Medulla oblongata (tissue), 1 donor: ENCODE results near the gene DSCAML1.

Source experiments
- DNase-seq: peaks from one replicate; pipeline ENCODE4 v3.0.0-alpha.2; 2015; ENCODE audit errors: extremely low spot score

The DSCAML1 gene

GRCh38 chr11:117497206-117497951 lies 299.6 kb downstream of the DSCAML1 start:
- peak; percentile 83 for DNase-seq

- no peak for DNase-seq
These were observed 301.7 kb downstream of the DSCAML1 start for GRCh38 chr11:117495357-117495756.

- no peak for DNase-seq
These were observed 304.3 kb downstream of the DSCAML1 start for GRCh38 chr11:117492578-117493251.

GRCh38 chr11:117490911-117491310 lies 306.1 kb downstream of the DSCAML1 start:
- no peak for DNase-seq

- DNase-seq, result no peak
These were observed 306.9 kb downstream of the DSCAML1 start for GRCh38 chr11:117489999-117490679.

- DNase-seq, result no peak
These were observed 307.7 kb downstream of the DSCAML1 start for GRCh38 chr11:117488996-117489952.

GRCh38 chr11:117486059-117486458 lies 311.0 kb downstream of the DSCAML1 start:
- no peak for DNase-seq

- no peak for DNase-seq
These were observed 312.9 kb downstream of the DSCAML1 start for GRCh38 chr11:117484156-117484555.

GRCh38 chr11:117483372-117483771 lies 313.6 kb downstream of the DSCAML1 start:
- DNase-seq, result no peak

GRCh38 chr11:117482881-117483280 lies 314.1 kb downstream of the DSCAML1 start:
- DNase-seq, result no peak

- DNase-seq, result no peak
These were observed 315.1 kb downstream of the DSCAML1 start for GRCh38 chr11:117481885-117482284.

- DNase-seq, result no peak
These were observed 316.0 kb downstream of the DSCAML1 start for GRCh38 chr11:117481036-117481435.

GRCh38 chr11:117480221-117480620 lies 316.8 kb downstream of the DSCAML1 start:
- no peak for DNase-seq

- DNase-seq, result no peak
These were observed 317.6 kb downstream of the DSCAML1 start for GRCh38 chr11:117479372-117479771.

GRCh38 chr11:117478926-117479325 lies 318.1 kb downstream of the DSCAML1 start:
- DNase-seq, result no peak

GRCh38 chr11:117478126-117478860 lies 318.7 kb downstream of the DSCAML1 start:
- no peak for DNase-seq

GRCh38 chr11:117477721-117478120 lies 319.3 kb downstream of the DSCAML1 start:
- DNase-seq, result no peak

GRCh38 chr11:117476531-117477142 lies 320.4 kb downstream of the DSCAML1 start:
- DNase-seq, result no peak

GRCh38 chr11:117475716-117476530 lies 321.1 kb downstream of the DSCAML1 start:
- no peak for DNase-seq
